Left renal cortex interstitium (tissue), 4 donors: ENCODE data around the gene TSPO. TPM values are rescaled to one million over a fixed set of nuclear protein-coding genes. Genes with fewer than 3 reads are reported as not detected.

ENCODE experiments used
- DNase-seq, 4 donors: peaks; one replicate each; pipeline ENCODE4 v3.0.0-alpha.2; 2013; ENCODE audit warnings: low read depth in 4 of 4, low spot score in 2 of 4, missing footprints in 1 of 4
- polyA plus RNA-seq, 4 donors: library from polyadenylated mRNA; unstranded; fragments of 120-200 nt; gene quantifications; one replicate each; pipeline ENCODE4 v1.2.1, GENCODE V29; 2013; ENCODE audit not compliant: insufficient read length in 4 of 4

TSPO gene
- polyA plus RNA-seq, 4 donors, result 19.6 to 43.7 (median 29.7) TPM

DNA sequence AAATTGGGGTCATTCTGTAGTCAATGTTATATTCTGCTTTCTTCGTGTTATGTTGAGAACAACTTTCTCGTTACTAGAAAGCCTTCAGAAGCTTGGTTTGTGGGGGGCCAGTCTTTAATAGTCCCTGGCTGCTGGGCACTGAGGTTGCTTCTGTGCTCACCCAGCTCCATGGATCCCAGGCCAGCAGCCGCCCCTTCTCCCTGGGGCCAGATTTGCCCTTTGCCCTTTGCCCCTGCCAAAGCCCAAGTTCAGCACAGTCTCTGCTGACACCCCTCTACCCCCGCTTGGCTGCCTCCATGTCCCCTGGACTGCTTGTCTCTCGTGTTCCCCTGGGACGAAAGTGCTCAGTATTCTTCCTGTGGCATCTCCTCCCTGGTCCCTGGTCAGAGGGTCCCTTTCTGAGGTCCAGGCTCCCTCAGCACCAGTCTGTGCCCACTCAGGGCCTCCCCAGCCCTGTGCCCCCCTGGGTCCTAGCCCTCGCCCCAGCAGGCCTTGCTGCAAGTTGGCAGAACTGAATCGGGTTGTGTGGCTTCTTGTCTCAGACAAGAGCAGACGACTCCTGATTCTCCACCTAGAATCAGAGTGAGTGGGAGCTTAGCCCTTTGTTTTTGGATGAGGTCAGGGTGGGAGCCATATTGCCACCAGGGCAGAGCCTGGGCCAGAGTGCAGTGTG lies 6.7 kb downstream of the TSPO start:
- no peak for DNase-seq

DNA sequence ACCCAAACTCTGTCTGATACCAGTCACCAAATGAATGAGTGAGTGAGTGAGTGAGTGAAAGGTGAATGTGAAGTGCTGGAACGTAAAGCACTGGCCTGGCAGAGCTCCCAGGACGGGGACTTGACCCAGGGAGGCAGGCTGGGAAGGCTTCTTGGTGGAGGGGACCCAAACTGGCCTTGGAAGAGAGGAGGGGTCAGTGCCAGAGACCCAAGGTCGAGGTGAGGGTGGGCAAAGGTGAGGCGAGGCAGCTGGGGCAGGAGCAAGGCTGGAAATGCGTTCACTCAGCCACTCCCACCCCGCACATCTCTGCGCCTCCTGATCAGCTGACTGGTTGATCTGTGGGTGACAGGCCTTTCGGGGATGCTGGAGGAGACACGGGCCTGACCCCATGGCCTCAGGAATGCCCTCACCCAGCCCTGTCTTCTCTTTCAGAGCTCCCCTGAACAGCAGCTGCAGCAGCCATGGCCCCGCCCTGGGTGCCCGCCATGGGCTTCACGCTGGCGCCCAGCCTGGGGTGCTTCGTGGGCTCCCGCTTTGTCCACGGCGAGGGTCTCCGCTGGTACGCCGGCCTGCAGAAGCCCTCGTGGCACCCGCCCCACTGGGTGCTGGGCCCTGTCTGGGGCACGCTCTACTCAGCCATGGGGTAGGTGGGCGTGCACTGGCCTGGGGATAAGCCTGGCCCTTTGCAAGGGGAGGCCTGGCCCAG lies 7.6 kb downstream of the TSPO start:
- no peak for DNase-seq

- no peak for DNase-seq
Observed at GRCh38 chr22:43159484-43160178, 8.3 kb downstream of the TSPO start.

GRCh38 chr22:43160497-43161126 lies 9.3 kb downstream of the TSPO start:
- no peak for DNase-seq

DNA sequence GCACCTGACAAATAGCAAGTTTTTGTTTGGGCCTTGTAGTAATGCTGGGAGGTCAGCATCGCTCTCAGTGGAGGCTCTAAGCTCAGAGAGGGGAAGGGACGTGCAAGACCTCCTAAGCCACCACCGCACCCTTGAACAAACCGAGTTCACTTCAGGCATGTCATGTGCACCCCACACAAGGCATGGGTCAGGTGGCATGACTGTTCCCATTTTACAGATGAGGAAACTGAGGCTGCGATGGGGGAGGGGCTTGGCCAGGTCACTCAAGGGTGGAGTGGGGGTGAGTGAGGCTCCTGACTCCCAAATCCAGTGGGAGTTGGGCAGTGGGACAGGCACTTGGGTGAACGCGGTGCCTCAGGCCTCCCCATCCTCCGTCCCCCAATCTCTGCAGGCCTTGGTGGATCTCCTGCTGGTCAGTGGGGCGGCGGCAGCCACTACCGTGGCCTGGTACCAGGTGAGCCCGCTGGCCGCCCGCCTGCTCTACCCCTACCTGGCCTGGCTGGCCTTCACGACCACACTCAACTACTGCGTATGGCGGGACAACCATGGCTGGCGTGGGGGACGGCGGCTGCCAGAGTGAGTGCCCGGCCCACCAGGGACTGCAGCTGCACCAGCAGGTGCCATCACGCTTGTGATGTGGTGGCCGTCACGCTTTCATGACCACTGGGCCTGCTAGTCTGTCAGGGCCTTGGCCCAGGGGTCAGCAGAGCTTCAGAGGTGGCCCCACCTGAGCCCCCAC lies 11.2 kb downstream of the TSPO start:
- no peak for DNase-seq

GRCh38 chr22:43163241-43163795 lies 12.0 kb downstream of the TSPO start:
- no peak for DNase-seq

GRCh38 chr22:43164636-43165035 lies 13.3 kb downstream of the TSPO start:
- no peak for DNase-seq

DNA sequence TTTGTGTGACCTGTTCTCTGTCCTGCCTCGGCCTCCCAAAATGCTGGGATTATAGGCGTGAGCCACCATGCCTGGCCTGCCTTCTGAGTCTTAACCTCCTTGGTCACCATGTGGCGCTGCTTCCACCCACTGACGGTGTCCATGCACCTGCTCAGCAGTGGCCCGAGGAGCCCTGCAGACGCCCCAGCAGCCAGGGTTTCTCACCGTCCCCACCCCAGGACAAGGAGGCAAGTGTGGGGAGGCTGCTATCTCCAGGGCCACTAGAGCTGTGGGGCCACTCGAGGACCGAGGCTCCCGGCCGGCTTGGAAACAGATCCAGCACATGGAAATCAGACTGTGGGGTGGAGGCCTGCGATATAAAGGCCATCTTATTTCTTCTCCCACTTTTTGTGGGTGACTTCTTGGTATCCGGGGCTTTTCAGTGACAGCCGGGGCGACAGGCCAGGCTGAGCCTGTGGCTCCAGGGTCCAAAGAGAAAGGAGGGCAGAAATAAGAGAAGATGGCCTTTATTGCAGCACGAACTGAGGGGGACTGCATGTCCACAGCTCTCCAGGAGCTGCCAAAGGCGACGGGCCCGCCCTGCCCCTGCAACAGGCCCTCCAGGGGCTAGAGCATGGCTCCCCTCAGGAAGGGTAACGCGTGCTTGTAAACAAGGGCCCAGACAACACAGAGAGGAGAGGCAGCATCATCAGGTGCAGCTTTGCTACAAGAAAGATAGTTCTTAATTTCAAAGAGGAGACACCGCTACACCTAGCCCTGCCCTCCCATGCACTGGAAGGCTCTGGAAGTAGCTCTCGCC lies 15.0 kb downstream of the TSPO start:
- DNase-seq, result no peak

DNA sequence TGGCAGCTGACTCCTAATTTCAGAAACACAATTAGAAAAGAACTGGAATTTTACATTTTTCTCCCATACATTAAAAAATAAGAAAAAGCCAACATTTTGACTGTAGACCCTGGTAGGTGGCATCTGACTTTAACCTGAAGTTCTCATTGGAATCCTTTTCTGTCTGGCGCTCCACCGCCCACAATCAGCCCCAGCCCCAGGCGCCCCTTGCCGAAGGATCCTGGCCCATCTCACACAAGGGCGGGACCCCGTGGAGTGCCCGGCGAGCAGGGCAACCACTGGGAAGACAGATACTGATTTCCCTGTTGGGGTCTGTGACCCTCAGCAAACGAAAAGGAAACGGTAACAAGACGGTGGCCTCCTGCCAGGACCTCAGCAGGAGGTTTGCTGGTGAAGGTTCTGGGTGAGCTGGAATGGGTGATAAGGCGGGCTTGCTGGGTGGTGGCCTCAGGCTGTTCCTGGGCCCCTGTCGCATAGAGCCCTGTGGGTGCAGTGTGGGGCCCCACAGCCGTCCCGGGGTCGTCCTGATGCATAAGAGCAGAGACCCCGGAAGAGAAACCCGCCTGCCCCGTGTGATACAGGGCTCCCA lies 15.7 kb downstream of the TSPO start:
- DNase-seq, result no peak

DNA sequence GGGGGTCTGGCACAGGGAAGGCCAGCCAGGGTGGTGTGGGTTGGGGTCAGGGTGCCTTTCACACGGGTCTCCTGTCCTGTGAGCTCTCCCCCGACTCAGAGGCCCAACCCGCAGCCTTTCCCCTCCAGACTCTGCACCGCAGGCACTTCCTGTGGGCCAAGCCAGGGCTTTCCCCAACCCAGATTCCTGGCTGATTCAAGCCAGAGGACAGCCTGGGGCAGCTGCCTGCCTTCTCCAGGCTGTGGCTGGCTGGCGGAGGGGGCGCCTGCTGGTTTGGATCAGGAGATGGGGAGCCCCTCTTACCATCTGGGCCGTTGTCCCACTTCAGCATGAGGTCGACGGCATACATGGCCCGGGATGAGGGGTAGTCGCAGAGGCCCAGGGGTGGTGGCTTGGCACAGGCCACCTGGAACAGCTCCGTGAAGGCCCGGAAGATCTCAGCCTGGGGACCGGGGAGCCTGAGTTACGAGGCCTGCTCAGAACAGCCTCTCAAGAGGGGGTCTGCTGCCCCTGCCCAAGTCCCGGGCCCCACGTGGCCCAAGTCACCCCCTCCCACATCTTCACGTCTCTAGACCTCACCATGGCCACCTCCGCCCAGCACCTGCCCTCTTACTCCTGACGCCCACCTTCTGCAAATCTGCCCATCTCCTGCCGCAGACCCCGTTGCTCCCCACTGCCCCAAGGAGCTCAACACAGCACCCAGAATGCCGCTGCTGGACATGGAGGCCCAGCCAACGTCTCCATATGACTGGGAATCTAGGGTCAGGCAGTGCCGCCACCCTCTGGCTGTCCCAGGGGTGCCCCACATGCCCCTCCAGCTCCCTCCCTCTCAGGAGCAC lies 17.3 kb downstream of the TSPO start:
- DNase-seq, result no peak

GRCh38 chr22:43169310-43170130 lies 18.2 kb downstream of the TSPO start:
- no peak for DNase-seq

DNA sequence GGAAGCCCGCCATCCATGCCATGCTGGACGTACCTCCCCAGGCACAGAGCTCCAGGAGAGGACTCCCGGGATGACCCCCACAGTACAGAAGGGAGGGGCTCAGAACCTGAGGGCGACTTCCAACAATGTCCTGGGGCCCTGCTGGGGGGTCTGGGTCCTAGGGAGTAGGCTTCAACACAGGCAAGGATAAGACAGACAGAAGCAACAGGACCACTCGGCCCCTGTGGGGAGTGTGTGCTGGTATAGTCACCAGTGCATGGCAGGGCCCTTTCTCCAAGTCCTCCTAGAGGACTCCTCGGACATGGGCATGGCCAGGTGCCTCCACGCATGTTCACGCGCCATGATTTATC lies 18.7 kb downstream of the TSPO start:
- no peak for DNase-seq

GRCh38 chr22:43171019-43171491 lies 19.7 kb downstream of the TSPO start:
- no peak for DNase-seq

GRCh38 chr22:43171607-43172006 lies 20.2 kb downstream of the TSPO start:
- no peak for DNase-seq

GRCh38 chr22:43172191-43172590 lies 20.8 kb downstream of the TSPO start:
- no peak for DNase-seq

DNA sequence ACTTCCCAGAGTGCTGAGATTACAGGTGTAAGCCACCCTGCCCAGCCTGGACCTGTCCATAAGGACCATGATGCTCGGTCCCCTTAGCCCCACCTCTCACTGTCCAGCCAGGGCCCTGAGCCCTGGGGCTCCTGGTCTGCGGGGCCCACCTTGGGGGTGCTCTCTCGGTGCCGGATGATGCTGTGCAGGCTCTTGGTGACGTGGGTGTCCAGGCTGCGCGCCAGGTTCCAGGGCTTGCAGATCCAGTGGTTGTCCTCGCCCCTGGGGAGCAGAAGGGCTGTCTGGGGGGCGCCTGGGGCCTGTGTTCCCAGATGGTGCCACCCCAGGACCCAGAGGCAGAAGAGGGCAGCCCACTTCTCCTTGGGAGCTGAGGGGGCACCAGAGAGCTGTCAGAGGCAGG lies 22.2 kb downstream of the TSPO start:
- DNase-seq, result no peak

DNA sequence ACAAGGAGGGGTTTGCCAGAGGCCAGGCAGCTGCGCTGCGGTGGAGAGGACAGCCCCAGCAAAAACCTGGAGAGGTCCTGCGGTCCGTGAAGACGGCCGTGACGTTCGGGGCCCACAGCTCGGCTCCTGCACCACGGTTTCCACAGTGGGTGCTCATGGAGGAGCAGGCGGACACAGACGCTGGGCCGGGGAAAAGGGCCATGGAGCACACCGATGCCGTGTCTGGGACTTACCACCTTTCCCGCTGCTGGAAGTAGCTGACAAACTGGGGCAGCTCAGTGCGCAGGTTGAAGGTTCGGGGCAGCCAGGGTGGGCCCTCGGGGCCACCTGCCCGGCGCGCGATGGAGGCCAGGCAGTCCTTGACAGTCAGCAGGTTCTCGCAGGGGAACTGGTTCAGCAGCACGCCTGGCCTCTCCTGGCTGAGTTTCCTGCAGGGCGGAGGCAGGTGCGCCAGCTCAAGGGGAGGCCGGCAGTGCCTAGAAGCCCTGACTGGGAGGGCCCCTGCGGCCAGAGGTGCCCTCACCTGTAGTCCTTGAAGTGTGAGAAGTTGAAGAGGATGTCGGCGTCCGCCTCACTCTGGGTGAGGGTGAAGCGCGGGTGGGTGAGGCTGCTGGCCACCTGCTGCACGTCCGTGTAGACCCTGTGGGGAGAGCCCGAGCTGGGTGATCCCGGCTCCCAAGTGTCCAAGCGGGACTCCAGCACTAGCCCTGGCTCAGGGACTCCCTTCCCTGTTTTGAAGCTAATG lies 22.8 kb downstream of the TSPO start:
- DNase-seq, result no peak
